ENCODE measurements around the gene FBXO2.

The FBXO2 gene

DNA sequence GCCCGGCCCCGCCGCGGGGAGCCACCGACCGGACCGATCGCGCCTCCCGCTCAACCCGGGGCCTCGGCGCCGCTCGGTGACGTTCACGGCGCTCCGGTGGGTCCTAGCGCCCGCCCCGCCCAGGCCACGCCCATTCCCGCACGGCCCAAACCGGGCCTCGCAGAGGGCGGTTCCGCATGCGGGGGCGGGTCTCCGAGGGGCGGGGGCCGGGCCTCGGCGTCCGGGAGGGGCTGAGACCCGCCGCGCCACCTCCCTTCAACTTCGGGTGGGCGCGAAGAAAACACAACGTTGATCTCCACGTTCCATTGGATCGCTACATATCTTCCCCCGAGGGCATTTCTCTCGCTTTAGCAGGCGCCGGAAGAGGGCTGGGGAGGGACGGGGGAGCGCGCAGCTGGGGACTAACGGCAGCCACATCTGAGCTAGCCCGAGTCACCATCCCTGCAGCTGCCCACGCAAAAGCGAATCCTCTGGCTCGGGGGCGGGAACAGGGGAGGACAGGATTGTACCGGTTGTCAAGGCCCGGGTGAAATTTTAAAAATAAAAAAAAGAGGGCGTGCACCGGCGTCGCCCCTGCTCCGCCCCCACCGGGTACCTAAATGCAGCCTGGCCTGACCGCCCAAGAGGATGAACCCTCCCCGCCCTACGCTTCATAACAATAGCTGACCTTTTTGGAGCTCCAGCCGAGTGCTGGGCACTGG lies 27.0 kb upstream of the FBXO2 start, which contains the start of gene MAD2L2:
Gene MAD2L2, minus strand, starts transcription at position 78 of the 701 bp plus-strand sequence. CDS start 547 bp downstream, outside the sequence.
- peak; percentile 60 to 83 for DNase-seq

- DNase-seq = no peak
These were observed 26.2 kb upstream of the FBXO2 start for GRCh38 chr1:11680270-11681070.

- DNase-seq = no peak
These were observed 24.2 kb upstream of the FBXO2 start for GRCh38 chr1:11678442-11678841.

- no peak for DNase-seq
These were observed 22.3 kb upstream of the FBXO2 start for GRCh38 chr1:11676386-11677103.

DNA sequence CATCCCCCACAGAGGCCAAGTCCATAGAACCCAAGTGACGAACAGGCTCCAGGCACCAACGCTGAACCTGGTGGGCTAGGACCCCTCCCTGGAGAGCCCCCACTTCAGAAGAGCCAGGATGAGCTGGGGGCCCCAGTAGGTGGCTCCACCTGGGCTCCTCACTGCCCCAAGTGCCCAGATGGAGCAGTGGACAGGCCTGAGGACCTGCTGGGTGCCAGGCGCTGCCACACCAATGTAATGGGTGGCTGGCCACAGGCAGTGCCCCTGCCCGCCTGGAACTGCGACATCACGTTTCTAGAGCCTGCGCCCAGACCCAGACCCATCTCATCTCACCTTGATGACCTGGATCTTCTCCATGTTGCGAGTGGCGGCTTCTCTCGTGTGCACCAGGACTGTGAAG lies 21.1 kb upstream of the FBXO2 start:
- no peak for DNase-seq

- no peak for DNase-seq
These were observed 20.3 kb upstream of the FBXO2 start for GRCh38 chr1:11674488-11674887.

GRCh38 chr1:11673089-11673769 lies 19.0 kb upstream of the FBXO2 start:
- DNase-seq = no peak

DNA sequence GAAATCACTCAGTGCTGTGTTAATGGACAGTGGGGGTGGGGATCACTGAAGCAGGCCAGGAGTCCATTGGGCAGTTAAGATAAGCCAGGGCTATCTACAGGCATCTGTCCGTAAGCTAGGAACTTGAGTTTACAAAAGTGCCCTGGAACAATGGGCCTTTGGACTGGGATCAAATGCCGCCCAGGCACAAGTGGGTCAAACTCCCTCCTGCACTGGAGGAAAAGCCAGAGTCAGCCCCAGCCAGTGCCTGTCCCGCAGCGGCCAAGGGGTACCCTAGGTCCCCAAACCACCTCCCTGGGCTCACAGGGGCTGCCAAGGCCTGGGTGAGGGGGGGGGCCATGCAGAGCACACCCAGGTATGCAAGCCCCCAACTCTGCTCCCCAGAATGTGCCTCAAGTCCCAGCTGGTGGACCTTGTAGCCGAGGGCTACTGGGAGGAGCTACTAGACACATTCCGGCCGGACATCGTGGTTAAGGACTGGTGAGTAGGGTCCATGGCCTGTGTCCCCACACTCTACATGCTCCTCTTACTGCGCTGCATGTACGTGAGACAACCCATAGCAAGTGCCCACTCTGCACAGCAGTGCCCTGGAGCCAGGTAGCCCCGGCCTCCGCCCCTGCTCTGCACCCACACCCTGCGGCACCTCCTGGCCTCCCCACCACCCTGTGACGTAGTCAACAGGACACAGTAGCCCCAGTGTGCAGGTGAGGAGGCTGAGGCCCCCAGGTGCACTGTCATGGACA lies 17.5 kb upstream of the FBXO2 start:
- DNase-seq = no peak

DNA sequence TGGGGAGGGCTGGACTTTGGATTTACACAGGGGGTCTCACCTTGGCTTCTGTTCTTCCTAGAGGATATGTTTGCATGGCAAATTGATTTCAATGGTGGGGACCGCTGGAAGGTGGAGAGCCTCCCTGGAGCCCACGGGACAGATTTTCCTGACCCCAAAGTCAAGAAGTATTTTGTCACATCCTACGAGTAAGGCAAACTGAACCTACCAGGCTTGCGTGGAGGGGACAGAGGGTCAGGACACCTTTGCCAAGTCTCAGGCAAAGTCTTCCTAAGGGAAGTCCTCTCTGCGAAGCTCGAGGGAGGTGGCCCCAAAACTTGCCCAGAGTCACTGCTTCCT lies 16.9 kb upstream of the FBXO2 start:
- no peak for DNase-seq

DNA sequence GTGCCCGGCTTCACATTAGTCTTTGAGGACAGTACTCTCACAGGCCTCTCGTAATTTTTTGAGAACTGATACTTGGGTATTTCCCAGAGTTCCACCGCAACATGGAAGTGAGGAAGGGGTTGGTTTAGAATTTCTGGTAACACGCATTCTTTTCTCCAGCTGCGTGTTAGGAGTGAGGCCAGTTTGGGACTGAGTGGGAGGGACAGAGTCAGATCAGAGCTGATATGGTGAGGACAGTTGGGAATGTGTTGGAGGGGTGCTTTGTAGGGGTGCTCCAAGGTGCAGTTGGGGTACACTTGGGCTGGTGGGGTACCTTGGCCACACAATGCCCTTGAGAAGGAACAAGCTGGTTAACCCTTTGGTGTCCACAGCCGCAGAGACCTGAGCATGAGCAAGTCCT lies 16.5 kb upstream of the FBXO2 start:
- no peak for DNase-seq

DNA sequence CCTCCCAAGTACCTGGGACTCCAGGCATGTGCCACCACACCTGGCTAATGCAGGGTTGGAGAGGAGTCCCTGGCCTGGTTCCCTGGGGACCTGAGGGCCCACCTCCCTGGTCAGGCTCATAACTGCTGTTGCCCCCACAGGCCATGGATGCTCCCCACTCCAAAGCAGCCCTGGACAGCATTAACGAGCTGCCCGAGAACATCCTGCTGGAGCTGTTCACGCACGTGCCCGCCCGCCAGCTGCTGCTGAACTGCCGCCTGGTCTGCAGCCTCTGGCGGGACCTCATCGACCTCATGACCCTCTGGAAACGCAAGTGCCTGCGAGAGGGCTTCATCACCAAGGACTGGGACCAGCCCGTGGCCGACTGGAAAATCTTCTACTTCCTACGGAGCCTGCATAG lies 14.3 kb upstream of the FBXO2 start:
- DNase-seq = no peak

DNA sequence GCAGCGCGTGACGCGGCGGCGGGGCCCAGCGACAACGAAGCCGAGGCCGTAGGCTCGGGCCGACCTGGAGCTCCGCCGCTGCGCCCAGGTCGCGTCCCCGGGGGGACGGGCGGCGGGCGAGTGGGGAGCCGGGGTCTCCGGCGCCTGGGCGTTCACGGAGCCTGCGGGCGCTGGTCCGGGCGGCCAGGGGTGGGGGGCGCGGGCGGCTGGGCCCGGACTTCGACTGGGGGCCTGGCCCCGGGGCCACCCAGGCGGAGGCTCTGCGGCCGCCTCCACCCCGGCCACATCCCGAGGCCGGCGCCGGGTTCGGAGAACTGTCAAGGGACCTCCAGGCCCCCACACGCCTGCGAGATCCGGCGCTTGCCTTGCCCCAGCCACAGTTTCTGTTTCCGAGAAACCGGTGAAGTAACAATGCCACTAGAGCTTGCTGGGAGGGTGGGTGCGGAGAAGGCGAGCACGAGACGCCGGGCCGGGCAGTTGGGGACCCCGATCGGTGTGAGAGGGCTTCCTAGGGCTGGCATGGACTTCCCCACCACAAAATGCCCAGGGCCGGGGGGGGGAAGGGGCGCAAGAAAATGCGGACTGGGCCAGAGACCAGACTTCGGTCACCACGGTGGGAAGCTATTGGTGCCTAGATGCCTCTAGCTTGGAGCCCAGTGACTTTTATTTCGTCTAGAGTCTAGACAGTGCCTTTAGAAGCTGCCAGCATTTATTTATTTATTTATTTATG lies 10.3 kb upstream of the FBXO2 start:
- DNase-seq = no peak

DNA sequence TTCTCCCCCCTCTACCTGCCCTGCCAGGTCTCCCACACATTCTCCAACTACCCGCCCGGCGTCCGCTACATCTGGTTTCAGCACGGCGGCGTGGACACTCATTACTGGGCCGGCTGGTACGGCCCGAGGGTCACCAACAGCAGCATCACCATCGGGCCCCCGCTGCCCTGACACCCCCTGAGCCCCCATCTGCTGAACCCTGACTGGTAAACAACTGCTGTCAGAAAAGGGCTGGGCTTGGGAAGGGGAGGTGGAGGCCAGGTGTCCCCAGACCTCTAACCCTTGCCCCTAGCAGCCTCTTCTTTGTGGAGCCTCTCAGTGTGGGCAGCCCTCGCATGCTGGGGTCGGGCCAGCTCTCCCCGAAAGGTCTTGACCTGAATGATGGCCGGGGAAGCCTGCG lies 6.9 kb upstream of the FBXO2 start:
- DNase-seq = no peak

- no peak for DNase-seq
These were observed 5.5 kb upstream of the FBXO2 start for GRCh38 chr1:11659748-11660147.

DNA sequence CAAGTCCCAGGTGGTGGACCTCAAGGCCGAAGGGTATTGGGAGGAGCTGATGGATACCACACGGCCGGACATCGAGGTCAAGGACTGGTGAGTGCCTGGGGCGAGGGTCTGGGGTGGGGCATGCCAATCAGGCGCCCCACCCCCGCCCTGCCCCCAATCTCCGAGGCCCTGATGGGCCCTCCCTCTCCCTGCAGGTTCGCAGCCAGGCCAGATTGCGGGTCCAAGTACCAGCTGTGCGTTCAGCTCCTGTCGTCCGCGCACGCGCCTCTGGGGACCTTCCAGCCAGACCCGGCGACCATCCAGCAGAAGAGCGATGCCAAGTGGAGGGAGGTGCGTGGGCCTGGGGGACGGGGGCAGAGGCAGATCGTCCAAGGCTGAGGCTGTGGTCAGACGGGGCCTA lies 4.3 kb upstream of the FBXO2 start:
- DNase-seq = no peak

DNA sequence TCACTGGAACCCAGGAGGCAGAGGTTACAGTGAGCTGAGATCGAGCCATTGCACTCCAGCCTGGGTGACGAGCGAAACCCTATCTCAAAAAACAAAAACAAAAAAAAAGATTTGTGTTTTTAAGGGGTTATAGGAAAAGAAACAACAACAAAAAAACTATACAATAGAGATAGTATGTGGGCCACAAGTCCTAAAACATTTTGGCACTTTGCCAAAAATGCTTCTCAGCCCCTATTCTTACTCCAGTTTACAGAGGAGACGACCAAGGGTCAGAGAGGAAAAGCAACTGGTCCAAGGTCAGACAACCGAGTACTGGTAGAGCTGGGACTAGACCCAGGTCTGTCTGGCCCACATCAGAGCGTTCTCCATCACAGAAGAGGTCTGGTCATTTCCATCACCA lies 3.4 kb upstream of the FBXO2 start:
- DNase-seq = no peak

DNA sequence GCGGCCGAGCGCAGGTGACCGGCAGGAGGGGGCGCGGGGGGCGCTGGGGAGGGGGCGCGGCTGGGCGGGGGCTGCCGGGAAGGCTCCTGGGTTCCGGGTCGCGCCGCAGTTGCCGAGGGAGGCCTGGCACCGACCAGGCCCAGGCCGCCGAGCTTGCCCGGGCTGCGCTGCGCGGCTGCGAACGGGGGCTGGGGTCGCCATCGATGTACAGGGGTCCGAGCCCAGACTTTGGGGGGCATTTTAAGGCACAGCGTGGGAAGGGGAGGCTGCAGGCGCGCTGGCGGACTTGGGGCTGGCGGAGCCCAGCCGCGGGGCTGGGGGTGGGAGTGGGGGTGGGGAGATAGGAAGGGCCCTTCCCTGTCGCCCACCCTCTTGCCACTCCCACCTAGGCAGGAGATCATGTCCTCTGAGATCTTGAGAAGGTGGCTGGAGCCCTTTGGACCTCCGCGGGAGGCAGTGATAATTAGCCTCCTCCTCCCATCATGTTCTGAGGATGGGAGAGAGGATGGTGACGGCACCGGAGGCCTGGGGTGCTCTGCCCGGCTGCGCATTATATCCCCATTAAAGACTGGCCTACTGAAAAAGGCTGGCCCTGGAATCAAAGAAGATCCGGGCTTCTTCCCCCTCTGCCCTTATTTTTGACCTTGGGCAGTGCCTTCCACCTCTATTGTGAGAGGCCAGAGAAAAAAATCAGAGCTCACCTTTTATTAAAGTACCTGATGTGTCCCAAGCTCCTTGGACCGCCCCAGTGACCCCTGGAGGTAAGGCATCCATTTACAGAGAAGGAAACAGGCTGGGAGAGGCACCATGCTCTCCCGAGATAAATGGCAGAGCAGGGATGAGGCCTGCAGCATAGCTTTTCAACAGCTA lies 945 bp upstream of the FBXO2 start:
- no peak for DNase-seq

- no peak for DNase-seq
These were observed 430 bp downstream of the FBXO2 start for GRCh38 chr1:11653861-11654136.

- DNase-seq = no peak
These were observed 948 bp downstream of the FBXO2 start for GRCh38 chr1:11653101-11653860.

- DNase-seq = no peak
These were observed 1.9 kb downstream of the FBXO2 start for GRCh38 chr1:11652203-11652780.
